Measurements from ENCODE around the gene ALPI.

Gene ALPI

DNA sequence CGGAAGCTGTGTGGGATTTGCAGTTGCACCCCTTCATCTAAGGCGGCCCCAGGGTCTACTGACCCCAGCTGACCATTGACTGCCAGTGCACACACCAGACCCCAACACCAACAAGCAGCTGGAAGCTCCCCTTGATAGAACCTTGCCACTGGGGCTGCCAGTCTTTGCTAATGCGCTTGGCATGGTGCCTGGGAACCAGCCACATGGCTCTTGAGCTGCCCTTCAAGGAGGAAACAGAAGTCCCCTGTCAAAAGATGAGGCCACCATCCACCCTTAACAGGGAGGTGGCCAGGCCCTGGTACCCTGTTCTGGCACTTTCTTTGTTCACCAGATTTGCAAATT lies 8.6 kb downstream of the ALPI start:
- DNase-seq, result no peak

DNA sequence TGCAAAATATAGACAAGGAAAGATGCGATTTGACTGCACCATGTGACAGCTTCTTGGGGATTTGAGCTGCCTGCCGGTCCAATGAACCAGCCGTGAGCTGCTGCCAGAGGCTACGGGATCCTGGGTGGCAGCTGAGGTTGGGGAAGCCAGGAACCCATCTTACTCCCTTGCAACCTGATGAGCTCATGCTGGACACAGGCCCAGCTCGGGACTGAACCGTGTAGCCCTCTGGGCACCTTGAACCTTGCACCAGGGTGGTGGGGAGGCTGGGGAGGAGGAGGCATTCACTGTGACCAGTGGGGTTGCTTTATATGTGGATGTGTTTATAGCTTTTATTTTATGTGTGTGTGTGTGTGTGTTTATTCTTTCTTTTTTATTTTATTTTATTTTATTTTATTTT lies 9.1 kb downstream of the ALPI start:
- DNase-seq, result no peak

DNA sequence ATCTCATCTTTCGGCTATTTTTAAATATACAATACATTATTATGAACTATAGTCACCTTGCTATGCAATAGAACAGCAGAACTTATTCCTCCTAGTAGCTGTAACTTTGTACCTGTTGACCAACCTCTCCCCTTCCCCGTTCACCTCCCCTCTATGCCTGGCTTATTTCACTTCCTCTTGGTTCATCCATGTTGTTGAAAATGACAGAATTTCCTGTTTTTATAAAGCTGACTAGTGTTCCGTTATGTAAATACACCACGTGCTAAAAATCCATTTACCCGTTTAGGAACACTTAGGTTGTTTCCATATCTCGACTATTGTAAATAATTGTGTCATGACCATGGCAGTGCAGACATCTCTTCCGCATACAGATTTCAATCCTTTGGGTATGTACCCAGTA lies 10.3 kb downstream of the ALPI start:
- no peak for DNase-seq

DNA sequence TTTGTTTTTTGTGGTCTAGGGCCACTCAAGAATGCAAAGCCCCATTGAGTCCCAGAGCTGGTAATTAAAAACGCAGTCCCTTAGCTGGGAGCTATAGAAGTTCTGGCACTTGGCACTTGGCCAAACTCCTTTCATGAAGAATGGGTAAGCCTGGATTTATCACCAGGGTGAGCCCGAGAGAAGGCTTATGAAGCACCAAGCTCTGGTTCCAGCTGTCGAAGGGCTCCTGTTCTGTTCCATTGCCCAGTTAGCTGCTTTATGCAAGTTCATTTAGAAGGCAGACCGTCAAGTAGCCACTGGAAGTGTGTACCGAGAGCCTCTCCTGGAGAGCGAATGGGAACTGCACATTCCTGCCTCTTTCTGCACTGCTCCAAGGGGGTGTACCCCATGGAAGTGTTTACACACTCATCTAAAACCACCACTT lies 17.5 kb downstream of the ALPI start:
- no peak for DNase-seq

DNA sequence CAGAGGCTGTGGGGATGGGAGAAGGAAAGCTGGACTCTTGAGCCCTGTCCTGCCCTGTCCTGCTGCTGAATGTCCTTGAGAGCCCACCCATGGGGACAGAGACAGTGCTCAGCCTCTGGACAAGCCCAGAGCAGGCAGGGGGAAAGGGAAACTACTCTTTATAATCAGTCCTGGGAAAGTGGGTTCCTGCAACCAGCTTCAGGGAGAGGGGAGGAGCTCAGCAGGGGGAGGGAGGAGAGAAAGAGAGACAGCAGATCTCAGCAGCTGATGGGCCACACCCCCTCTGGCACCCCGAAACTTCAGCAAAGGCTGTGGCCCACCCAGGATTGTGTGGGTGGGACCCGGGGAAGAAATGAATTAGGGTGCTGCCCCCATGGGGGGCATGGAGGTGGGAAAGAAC lies 20.1 kb downstream of the ALPI start:
- DNase-seq, result no peak

DNA sequence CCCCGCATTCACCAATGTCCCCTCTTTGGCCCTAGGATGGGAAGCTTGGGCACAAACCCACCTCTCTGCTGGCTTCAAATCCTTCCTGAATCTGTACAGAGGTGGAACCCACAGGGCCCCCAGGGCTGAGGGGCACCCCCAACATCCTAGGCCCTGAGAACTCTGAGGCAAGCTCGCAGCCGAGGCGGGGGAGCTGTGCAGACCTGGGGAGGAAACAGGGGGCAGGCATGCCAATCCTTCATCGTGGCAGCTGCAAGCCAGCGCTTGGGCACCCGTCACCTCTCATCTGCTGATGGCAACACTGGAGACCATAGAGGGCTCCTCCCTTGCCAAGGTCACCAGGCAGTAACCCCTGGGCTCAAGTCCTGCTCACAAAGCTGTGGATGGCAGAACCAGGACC lies 20.8 kb downstream of the ALPI start:
- no peak for DNase-seq

DNA sequence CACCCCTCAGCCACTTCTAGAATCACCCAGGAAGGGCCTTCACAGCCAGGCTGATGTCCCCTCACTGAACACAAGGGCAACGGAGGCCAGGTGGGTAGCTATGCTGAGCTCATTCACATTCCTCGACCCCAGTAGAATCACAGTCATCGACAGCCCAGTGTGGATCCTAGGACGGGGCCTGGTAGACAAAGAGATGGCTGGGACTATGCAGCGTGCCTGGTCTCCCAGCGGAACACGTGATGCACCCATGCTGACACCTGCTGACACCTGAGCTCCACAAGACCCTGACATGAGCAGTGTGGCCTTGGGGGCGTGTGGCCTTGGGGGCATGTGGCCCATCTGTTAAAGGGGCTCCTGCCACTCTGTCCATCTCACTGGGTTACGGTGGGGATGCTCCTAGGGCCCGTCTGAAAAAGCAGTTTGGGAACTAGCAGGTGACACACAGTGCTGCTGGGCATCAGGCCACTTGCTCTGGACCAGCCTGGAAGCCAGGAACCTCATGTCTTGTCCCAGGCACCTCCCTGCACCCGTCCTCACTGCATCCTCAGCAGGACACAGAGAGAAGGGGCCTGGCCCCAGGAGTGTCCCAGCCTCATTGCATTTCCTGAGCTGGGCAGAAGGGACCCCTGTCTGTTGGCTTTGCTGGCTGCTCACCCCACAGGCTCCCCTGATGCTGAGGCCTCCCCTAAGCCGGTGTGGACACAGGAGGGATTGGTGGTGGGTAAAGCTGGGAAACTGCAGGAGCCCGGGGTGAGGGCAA lies 22.0 kb downstream of the ALPI start:
- no peak for DNase-seq

DNA sequence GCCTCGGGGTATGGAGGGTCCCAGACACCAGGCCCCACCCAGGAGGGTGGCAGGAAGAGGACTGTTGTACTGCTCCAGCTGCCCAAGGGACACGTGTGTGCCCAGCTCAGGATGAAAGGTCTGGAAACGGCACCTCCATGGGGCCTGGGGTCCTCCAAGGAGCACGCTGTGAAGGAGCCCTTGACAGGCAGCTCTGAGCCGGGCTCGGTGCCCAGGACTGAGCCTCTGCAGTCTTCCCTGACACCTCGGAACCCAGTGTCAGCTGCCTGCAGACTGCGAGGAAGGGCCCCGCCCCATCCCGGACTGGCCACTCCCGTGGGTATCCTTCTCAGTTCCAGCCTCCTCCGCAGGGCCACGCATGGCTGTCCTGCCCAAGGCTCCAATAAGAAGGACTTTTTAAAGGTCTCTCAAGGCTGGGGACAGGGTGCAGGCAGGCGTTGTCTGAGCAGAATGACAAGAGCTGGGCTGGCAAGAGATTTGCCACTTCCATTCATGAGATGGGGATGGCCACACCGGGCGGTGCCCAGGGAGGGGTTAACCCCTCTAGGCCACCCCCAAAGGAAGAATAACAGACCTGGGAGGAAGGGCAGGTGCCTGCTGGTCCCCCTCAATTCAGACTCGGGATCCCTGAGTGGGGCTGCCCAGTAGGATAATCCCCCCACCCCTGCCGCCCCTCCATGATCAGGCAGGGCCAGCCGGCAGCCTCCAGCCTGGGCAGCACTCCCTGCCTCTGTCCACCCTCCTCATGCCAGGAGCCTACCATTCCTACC lies 22.8 kb downstream of the ALPI start:
- no peak for DNase-seq

DNA sequence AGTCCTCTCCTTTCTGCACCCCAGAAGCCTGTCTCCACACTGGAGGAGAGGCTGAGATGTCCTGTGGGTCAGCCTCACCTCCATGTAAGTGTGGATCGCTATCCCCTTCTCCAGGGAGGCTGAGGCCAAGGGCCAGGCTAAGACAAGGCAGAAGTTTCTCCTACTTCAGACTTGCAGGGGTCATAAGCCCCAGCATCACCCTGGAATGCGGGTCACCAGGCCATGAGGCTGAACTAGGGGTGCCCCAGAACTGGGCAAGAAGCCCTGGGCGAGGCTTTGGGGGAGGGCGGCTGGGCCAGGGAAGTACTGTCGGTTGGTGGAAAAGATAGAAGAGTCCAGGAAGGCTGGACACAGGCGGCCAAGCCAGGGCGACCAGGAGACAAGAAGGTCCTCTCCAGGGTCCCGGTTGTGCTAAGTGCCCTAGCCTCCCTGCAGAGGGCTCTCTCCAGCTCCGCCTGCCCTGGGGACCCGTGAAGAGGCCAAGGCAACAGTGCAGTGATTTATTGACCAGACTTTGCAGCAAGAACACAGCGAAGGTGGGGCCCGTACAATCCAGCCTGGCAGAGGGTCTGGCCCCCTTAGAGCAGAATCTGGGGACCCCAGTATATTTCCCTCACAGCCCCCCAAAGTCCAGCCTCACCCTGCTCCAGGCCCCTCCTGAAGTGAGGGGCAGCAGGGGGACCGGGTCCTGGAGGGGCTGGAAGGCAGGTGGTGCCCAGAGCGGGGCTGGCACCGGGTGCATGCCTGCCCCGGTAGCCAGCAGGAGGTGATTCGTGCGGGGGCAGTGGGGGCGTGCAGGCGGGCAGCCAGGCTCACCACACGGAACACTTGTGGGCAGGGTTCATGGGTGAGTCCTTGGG lies 23.6 kb downstream of the ALPI start:
- no peak for DNase-seq

DNA sequence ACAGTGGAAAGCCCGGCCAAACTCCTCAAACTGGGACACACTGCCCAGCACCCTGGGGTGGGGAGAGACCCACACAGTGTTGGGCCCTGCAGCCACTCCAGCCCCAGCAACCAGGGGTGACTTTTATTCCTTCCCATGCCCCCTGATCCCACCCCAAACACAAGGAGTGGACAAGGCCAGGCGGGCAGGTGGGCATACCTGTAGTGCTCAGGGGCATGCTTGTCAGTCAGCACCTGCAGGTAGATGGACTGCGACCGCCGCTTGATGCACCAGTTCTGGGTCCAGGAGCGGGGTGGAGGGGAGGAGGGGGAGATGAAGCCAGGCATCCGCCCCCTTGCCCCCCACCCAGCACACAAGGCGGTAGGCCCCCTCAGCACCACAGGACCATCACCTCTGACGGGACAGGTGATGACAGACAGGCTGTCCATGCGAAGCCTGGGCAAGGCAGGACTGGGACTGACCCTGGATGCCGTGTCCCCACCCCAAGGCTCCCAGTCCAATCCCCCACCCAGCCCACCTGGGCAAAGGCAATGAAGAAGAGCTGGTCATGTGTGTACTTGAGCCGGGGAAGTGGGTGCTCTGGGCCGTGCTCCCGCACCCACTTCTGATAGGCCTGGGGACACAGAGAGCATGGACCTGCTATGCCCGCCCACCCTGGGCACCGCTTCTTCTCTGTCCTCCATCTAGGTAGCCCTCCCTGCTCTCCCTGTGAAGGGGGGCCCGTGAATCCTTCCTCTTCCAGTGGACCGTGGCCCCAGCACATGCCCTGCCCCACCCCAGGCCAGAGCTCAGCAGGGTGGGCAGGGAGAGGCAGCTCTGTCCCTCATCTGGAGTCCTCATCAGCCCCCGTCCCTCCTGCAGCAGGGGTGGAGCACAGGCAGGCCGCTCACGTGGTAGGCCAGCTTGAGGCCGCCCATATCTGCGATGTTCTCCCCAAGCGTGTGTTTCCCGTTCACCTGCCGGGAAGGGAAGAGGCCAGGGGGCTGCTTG lies 24.5 kb downstream of the ALPI start:
- DNase-seq, result no peak

DNA sequence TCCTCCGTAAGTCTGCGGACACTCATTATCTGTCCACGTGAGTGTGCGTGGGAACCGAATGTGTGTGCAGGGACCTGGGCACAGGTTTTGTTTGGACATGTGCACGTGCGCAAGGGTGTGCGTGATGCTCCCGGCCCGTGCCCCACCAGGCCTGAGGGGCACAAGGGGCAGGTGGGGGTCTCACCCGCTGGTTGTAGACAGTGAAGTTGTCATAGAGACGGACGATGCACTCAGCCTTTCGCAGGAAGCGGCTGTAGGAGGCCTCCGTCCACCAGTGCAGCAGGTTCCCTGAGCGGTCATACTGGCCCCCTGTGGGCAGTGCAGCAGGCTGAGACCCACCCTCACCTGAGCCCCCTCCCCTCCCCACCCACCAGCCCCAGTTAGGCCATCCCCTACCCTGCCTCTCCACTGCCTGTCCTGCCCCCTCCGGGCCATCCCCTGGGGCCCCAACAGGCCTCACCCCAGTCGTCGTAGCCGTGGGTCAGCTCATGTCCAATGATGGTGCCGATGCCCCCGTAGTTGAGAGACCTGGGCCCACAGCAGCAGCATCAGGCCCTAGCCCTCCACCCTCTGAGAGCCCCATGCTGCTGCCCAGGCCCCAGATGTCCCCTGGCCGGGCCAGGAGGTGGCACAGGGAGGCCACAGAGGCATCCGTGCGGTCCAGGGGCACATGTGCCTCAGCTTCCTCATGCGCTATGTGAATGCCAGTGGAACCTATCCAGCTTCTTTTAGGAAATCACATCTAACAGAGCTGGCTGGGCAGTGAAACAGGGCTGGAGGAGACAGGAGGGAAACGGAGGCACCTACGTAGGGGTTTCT lies 25.6 kb downstream of the ALPI start:
- DNase-seq, result no peak

DNA sequence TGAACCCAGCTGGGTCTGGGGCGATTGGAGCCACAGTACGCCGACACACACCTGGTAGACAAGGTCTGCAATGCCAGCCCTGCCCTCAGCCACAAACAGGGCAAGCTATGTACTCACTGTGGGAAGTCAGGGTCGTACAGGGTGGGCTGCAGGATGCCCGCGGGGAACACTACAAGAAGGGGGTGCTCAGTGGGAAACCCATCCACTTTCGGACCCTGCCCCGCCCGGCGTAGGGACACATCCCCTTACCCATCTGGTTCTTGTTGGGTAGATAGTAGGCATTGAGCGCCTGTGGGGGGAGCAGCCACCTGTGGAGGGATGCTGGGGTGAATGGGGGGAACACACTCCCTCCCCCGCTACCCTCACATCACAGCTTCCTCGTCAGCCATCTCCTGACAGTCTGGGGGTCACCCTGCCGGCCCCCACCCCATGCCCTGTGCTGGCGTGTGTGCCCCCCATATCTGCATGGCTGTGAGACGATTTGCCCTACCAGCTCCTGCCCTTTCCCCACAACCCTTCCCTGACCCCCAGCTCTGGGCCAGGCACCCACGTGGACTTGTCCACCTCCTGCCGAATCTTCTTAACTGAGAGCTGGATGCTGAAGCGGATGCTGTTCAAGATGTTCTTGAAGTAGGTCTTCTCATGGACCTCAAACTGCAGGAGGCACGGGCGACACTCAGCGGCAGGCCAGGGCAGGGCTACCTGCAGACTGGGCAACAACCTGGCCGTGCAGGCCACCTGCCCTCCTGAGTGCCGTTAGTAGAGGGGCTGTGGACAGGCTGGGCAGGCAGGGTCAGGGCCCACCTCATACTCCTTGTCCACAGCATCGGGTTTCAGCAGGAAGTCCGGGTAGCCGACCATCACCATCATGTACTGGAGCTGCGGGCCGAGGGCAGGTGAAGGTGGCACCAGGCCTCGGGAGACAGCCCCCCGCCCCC lies 26.6 kb downstream of the ALPI start:
- no peak for DNase-seq

DNA sequence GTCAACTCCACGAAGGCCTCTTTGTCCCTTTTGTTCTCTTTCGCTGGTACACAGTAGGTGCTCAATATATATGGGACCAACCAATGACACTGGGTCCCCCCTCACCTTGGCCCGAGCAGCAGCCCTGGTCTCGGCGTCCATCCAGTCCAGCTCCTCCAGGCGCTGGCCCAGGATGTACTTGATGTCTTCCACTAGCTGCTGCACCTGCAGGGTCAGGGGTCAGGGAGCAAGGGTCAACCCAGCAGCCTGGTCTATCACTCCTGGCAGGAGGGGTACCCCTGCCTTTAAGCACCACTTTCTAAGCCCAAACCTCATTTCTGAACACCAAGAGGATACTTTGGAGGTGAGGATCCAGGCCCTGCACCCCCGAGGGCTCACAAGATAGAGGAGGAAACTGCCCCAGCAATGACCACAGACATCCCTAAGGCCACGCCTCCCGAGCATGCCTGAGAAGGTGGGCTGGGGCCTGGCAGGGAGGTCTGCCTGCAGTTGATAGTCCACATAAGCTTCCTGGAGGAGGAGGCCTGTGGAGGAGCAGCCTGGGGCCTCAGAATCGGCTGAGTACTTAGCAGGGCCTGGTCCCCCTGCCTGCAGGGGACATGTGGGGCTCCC lies 27.5 kb downstream of the ALPI start:
- DNase-seq, result no peak

DNA sequence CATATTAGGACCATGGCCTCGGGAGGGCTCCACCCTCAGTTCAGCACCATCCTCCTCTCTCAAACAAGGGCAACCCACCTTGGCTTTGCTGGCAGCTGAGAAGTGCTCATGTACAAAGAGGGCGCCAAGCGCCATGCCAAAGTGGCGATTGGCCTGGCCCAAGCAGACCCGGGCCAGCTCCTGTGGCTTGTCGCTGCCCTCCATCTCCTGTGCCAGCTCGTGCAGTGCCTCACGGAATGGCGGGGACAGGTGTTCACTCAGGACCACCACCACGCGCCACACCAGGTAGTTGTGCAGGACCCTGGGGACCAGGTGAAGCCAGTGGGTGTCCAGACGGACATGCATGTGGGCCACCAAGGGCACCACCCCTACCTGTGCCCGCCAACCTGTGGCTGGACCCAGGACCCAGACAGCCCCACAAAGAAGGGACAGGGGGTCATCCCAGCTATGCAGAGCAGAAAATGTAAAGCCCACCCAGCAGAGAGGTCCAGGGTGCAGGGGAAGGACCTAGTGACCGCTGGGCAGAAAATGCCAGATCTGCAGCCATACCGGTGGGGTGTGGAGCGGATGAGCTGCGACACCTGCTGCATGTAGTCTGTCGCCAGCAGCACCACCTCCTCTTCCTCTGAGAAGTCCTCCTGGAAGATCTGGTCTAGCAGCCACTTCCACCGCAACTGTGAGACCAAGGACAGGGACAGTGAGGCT lies 28.1 kb downstream of the ALPI start:
- no peak for DNase-seq

DNA sequence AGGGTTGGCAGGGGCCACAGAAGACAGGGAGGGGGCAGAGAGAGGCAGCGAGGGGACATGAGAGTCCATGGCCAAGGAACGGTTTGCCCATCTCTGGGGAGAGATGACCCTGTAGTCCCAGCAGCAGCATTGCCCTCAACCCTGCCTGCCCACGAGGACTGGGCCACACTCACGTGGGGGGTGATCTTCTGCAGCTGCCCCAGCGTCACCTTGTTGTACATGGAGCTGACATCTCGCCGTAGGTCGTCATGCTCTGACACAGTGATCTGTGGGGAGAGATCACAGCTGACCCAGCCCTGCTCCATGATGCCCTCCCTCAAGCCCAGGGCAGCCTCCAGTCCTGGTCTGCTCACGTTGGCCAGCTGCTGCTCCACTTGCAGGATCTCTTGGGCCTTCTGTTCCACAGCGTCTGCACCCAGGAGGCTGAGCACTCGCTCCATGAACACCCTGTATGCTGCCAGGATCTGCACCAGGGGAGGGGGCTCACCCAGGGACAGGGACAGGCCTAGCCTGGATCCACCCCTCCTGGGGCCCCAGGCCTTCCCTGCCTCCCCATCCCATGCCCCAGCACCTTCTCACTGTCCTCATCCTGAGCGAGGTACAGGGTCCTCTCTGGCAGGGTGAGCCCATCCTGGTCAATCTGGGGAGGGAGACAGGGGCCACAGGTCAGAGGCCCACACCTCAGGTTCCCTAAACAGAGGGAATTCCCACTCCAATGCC lies 28.8 kb downstream of the ALPI start:
- no peak for DNase-seq

DNA sequence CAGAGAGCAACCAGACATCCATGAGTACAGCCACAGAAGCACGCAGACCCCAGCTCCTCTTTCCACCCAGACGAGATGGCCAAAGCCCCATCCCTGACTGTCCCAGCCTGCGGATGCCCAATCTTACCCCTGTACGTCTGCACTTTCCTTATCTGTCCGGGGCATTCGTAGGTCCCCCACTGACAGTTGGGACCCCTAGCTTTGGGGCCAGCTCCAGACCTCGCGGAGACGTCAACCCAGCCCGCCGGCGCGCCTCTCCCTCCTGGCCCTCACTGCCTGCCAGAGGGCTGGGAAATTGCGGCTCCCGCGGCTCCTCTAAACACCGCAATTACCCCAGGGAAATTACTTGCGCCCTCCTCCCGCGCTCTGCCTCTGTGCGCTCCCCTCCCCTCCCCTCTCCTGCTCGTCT lies 29.4 kb downstream of the ALPI start:
- no peak for DNase-seq

DNA sequence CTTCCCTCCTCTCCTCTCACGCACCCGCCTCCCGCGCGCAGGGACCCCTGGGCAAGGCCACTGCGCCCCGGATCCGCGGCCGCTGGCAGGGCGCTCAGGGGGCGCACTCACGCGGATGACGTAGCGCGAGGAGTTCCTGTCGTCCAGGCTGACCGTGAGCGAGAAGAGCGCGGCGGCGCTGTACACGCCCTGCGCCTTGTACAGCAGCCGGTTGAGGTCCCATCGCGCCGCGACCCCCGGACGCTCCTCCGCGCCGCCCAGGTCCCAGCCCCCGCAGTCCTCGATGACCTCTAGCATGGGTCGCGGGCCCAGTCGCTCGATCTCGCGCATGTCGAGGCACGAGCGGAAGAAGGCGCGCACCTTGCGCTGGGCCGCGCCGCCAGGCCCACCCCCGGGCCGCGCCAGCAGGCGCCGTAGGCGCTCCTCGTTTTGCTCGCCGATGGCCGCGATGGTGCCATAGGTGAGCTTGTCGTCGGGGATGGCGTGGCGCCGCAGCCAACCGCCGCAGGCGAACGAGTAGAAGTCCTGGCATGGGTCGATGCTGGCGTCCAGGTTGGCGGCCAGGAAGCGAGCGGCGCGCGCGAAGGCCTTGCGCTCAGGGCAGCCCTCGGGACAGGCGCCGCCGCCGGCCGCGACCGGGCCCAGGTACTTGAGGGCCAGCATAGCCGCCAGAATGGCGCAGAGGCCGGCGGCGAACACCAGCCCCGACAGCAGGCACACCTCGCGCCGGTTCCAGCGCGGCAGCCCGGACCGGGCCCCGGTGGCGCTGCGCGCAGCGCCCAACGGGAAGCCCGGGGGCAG lies 30.0 kb downstream of the ALPI start:
- DNase-seq, result no peak

Data from CD4-positive, alpha-beta T cell treated with Interleukin-4 for 1 hour (primary cell).